K562 (cell line): ENCODE measurements around the gene RAB1B. TPM values are rescaled to one million over a fixed set of nuclear protein-coding genes. Genes with fewer than 3 reads are reported as not detected.
A peak's percentile ranks its signal among the peaks of the same experiment; 100 is the strongest.

Source experiments
- ATAC-seq: fragments of 200-7000 bp; cut with Tn5 transposase; 3 replicates; pipeline ENCODE4 v1.9.1; 2020; ENCODE audit warnings: moderate library complexity
- BruUV-seq: library from RNA; stranded (reverse); fragments of 400-500 nt; replicated peaks from 2 replicates; lab custom pipeline; 2021; lab: Mats Ljungman, UMichigan
- CTCF ChIA-PET: fragments of 300-600 bp; formaldehyde crosslinking; extraction: SDS; loops from one replicate; lab custom pipeline; 2021; ENCODE audit warnings: low intra/inter-chr PET ratio; lab: Yijun Ruan, JAX
- POLR2A ChIA-PET: fragments of 300-600, 350-650 bp; sonication (Branson Sonifier 250); formaldehyde crosslinking; extraction: SDS; loops from one replicate; lab custom pipeline; 2021; ENCODE audit warnings: antibody characterized with exemption, inconsistent platforms; lab: Yijun Ruan, JAX
- DNase-seq, 4 experiments: peaks; one replicate each; pipeline versions ENCODE4 v3.0.0 to v3.0.0-alpha.2; 2011 to 2018; ENCODE audit warnings: low spot score in 3 of 4, mixed read lengths in 3 of 4; ENCODE audit errors: extremely low read depth in 1 of 4
- FAIRE-seq: peaks from 2 replicates; lab custom pipeline; 2011; peaks lifted over from hg19 to GRCh38; lab: Jason Lieb, UNC
- H2AFZ ChIP-seq: 2 replicates; pipeline ENCODE4 v1.6.0; 2011; ENCODE audit warnings: low read depth, low read length, control low read depth, inconsistent platforms
- H3K27ac ChIP-seq: fragments of 200-600 bp; 3 replicates; pipeline ENCODE4 v1.8.0; 2011; ENCODE audit warnings: low read depth, mild to moderate bottlenecking, control low read depth, inconsistent platforms, low read length, moderate library complexity, mixed read lengths; ENCODE audit errors: extremely low read depth
- H3K27me3 ChIP-seq, 2 experiments: fragments of 300-600 bp in 1 of 2; 2 replicates in 1 of 2; 3 replicates in 1 of 2; pipeline versions ENCODE4 v1.6.0 to v1.8.0; 2011; ENCODE audit warnings: inconsistent platforms in 2 of 2, low read length in 2 of 2, mild to moderate bottlenecking in 1 of 2, mixed read lengths in 1 of 2, moderate library complexity in 1 of 2; ENCODE audit not compliant: control insufficient read depth in 2 of 2, insufficient read depth in 2 of 2
- H3K36me3 ChIP-seq: fragments of 300-600 bp; 3 replicates; pipeline ENCODE4 v1.8.0; 2011; ENCODE audit warnings: mild to moderate bottlenecking, low read length, inconsistent platforms; ENCODE audit not compliant: control insufficient read depth, insufficient read depth
- H3K4me1 ChIP-seq, 2 experiments: fragments of 200-600 bp in 1 of 2; replicated peaks in 1 of 2; 2 replicates in 1 of 2; 3 replicates in 1 of 2; pipeline versions ENCODE4 v1.5.1 to v1.8.0; 2011; ENCODE audit warnings: inconsistent platforms in 2 of 2, low read length in 2 of 2, mild to moderate bottlenecking in 1 of 2, mixed read lengths in 1 of 2, moderate library complexity in 1 of 2; ENCODE audit not compliant: control insufficient read depth in 2 of 2, insufficient read depth in 2 of 2
- H3K4me2 ChIP-seq: 2 replicates; pipeline ENCODE4 v1.6.1; 2011; ENCODE audit warnings: low read length, control low read depth, inconsistent platforms, mixed read lengths; ENCODE audit not compliant: insufficient read depth
- H3K4me3 ChIP-seq: fragments of 200-600 bp; sonication (generic), shearing (Covaris generic); 2 replicates; pipeline ENCODE4 v1.5.1; 2016; ENCODE audit warnings: control low read depth, inconsistent platforms
- H3K79me2 ChIP-seq: fragments of 200-600 bp; 3 replicates; pipeline ENCODE4 v1.8.0; 2011; ENCODE audit warnings: low read length, inconsistent platforms; ENCODE audit not compliant: control insufficient read depth, insufficient read depth
- H3K9ac ChIP-seq, 2 experiments: 2 replicates each; pipeline versions ENCODE4 v1.6.0 to v1.6.1; 2011; ENCODE audit warnings: low read depth in 2 of 2, low read length in 2 of 2, control low read depth in 1 of 2, inconsistent platforms in 1 of 2, mild to moderate bottlenecking in 1 of 2, mixed read lengths in 1 of 2; ENCODE audit not compliant: insufficient read depth in 1 of 2
- H3K9me1 ChIP-seq: one replicate; pipeline ENCODE4 v1.6.0; 2011; ENCODE audit warnings: inconsistent platforms, mild to moderate bottlenecking, low read length, moderate library complexity; ENCODE audit not compliant: control insufficient read depth, insufficient read depth
- H3K9me3 ChIP-seq: replicated peaks from 2 replicates; pipeline ENCODE4 v1.5.1; 2011; ENCODE audit warnings: low read depth, low read length, inconsistent platforms; ENCODE audit not compliant: control insufficient read depth, insufficient read depth
- H4K20me1 ChIP-seq: replicated peaks from 2 replicates; pipeline ENCODE4 v1.6.1; 2011; ENCODE audit warnings: low read length, inconsistent platforms, mixed read lengths; ENCODE audit not compliant: control insufficient read depth, insufficient read depth
- CHCHD3 ChIP-seq: fragments of 250-450 bp; sonication (Bioruptor Pico); IDR thresholded peaks from 2 replicates; pipeline ENCODE4 v2.1.2; 2022; ENCODE audit warnings: mild to moderate bottlenecking
- GABPA ChIP-seq: fragments of 200-800 bp; sonication (Bioruptor generic); conservative IDR thresholded peaks from 2 replicates; pipeline ENCODE4 v1.6.1; 2016; ENCODE audit warnings: low read depth, missing genetic modification characterization, missing compliant biosample characterization
- HNRNPH1 ChIP-seq: fragments of 200-400 bp; formaldehyde crosslinking; optimal IDR thresholded peaks from 2 replicates; pipeline ENCODE3; 2017; ENCODE audit warnings: low read depth, mild to moderate bottlenecking, low read length, moderate library complexity
- HNRNPL ChIP-seq: fragments of 200-400 bp; formaldehyde crosslinking; IDR thresholded peaks from 2 replicates; pipeline ENCODE4 v1.6.1; 2017; ENCODE audit warnings: low read depth, mild to moderate bottlenecking, low read length
- TAF15 ChIP-seq: fragments of 200-400 bp; formaldehyde crosslinking; IDR thresholded peaks from 2 replicates; pipeline ENCODE4 v1.6.1; 2017; ENCODE audit warnings: mild to moderate bottlenecking, low read depth, low read length, moderate library complexity
- TFAP4 ChIP-seq: sonication (generic); formaldehyde crosslinking; IDR thresholded peaks from 2 replicates; pipeline ENCODE4 v1.8.0; 2022; ENCODE audit warnings: missing genetic modification reagents, mild to moderate bottlenecking, moderate library complexity, borderline replicate concordance
- ZNF24 ChIP-seq: fragments of 450-650 bp; IDR thresholded peaks from 2 replicates; pipeline ENCODE4 v1.6.1; 2016
- ZNF263 ChIP-seq: sonication (generic); formaldehyde crosslinking; IDR thresholded peaks from 2 replicates; pipeline ENCODE4 v1.8.0; 2022; ENCODE audit warnings: mild to moderate bottlenecking, missing genetic modification reagents, borderline replicate concordance
- ZNF511 ChIP-seq: sonication (generic); formaldehyde crosslinking; IDR thresholded peaks from 2 replicates; pipeline ENCODE4 v1.8.0; 2022; ENCODE audit warnings: mild to moderate bottlenecking, missing genetic modification reagents
- ZNF644 ChIP-seq: fragments of 200-800 bp; sonication (Bioruptor generic); IDR thresholded peaks from 2 replicates; pipeline ENCODE4 v1.6.1; 2016; ENCODE audit warnings: low read depth, missing genetic modification characterization, missing compliant biosample characterization
- ZNF75A ChIP-seq: fragments of 450-650 bp; formaldehyde crosslinking; IDR thresholded peaks from 2 replicates; pipeline ENCODE4 v1.4.0; 2020; ENCODE audit warnings: mild to moderate bottlenecking
- WGBS: fragments of 100-300 bp; shearing (Covaris generic); methylation state at CpG from one replicate; pipeline ENCODE4 v1.1.6; 2016; ENCODE audit warnings: low coverage, mixed read lengths; ENCODE audit not compliant: insufficient coverage; ENCODE audit errors: missing lambda C conversion rate; 5-methylcytosine and 5-hydroxymethylcytosine counted together
- in situ Hi-C: fragments of 300-500 bp; cut with MboI; formaldehyde crosslinking; loops from 4 replicates; pipeline ENCODE4 v1.15.0; 2018; ENCODE audit warnings: inconsistent platforms, mixed read lengths
- intact Hi-C: fragments of 100-400 bp; cut with micrococcal nuclease; formaldehyde crosslinking; loops from 2 replicates; pipeline ENCODE4 v1.14.2; 2022
- polyA plus RNA-seq, 8 experiments: library from polyadenylated mRNA; depleted of rRNA in 4 of 8; stranded (reverse) in 5 of 8; unstranded in 3 of 8; fragments of >200 nt; fragmentation: Nextera tagmentation in 2 of 8; fragmentation: Illumina TruSeq in 1 of 8; extraction: Ambion mirVana in 2 of 8; extraction: Trizol in 1 of 8; gene quantifications; 2 replicates each; pipeline versions ENCODE4 v1.2.1 to v1.2.3, GENCODE V29; 2011 to 2014; ENCODE audit warnings: inconsistent platforms in 1 of 8, missing spikeins in 1 of 8
- total RNA-seq, 7 experiments: library from RNA; depleted of rRNA in 6 of 7; stranded (reverse); fragments of >200 nt in 6 of 7; fragmentation: Illumina TruSeq in 2 of 7; extraction: Trizol in 2 of 7; gene quantifications; 2 replicates each; pipeline versions ENCODE4 v1.2.1 to v1.2.3, GENCODE V29; 2011 to 2021; ENCODE audit warnings: low replicate concordance in 1 of 7
- TF ChIP-seq, protein P1 (sequence below): fragments of 450-650 bp; IDR thresholded peaks from 2 replicates; pipeline ENCODE4 v1.6.1; 2017; ENCODE audit warnings: mild to moderate bottlenecking, moderate library complexity
- TF ChIP-seq, protein P2 (sequence below), 2 experiments: fragments of 200-800 bp in 1 of 2; sonication (Bioruptor generic) in 1 of 2; sonication (generic) in 1 of 2; formaldehyde crosslinking in 1 of 2; IDR thresholded peaks in 1 of 2; conservative IDR thresholded peaks in 1 of 2; 2 replicates each; pipeline versions ENCODE4 v1.5.0 to v1.6.1; 2016 to 2020; ENCODE audit warnings: missing compliant biosample characterization in 1 of 2, missing genetic modification characterization in 1 of 2, missing genetic modification reagents in 1 of 2

The RAB1B gene
- total and polyA plus RNA-seq, 9 of the 15 experiments (the other 6 are each of a cell fraction or from before 2014, with no cell fraction given): 5.6 to 146 (median 98.6) TPM

- TF ChIP-seq TFAP4: peak; percentile 48; the same call in 1 of the 2 replicates
Measured at GRCh38 chr11:66264914-66265313, 3.5 kb upstream of the RAB1B start (continued).

DNA sequence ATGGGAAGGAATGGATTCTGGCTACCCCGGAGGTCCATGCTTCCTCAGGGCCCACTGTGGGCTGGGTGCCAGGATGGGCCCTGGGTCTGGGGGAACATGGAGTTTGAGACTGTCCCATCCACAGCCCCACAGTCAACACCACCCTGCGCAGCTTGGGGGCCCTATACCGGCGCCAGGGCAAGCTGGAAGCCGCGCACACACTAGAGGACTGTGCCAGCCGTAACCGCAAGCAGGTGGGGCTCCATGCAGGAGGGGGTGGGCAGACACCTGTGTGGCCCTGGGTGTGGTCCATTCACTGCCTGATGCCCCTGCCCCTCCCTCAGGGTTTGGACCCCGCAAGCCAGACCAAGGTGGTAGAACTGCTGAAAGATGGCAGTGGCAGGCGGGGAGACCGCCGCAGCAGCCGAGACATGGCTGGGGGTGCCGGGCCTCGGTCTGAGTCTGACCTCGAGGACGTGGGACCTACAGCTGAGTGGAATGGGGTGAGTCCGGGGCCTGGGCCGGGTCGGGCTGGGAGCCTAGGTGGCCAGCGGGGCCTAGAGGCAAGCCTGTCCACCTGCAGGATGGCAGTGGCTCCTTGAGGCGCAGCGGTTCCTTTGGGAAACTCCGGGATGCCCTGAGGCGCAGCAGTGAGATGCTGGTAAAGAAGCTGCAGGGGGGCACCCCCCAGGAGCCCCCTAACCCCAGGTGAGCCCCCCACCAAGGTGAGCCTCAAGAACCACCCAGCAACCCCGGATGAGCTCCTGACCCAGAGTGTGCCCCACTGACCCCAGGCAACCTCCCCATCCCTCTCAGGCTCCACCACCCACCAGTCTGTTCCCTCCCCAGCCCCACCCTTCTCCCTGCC lies 2.7 kb upstream of the RAB1B start:
- BruUV-seq: no TSS peak
- H3K9ac ChIP-seq: peak overlapping the region in 1 of 2 experiments; percentile 26; a peak in 2 of 4 replicates

More for the DNA sequence above, 2.7 kb upstream of the RAB1B start:
- intact Hi-C loops (no loop called here), in situ Hi-C loops (no loop called here)
- Histone ChIP-seq H3K27ac (no peak overlapping the region), H3K27me3 (no peaks in the 10 kb centered on the region), H4K20me1 (peaks cover 10% of the 10 kb centered on the region; the same call in 1 of the 2 replicates), H3K36me3 (peaks cover 68% of the 10 kb centered on the region; the same call in 2 of the 3 replicates), H3K79me2 (peaks cover 23% of the 10 kb centered on the region), H2AFZ (no peak overlapping the region), H3K4me1 (peaks cover 5 to 47% of the 10 kb centered on the region in 2 experiments; a peak in 4 of 5 replicates), H3K9me1 (no peaks in the 10 kb centered on the region), H3K4me3 (no peak overlapping the region), H3K9me3 (no peaks in the 10 kb centered on the region), H3K4me2 (no peak overlapping the region)
- FAIRE-seq (no peak), ATAC-seq (no peak), DNase-seq (no peak)
- TF ChIP-seq HNRNPH1 (no peak), ZNF263 (CRISPR knock-in tag) (no peak), CHCHD3 (CRISPR knock-in tag) (no peak), ZNF24 (no peak), TAF15 (no peak), HNRNPL (no peak), ZNF511 (CRISPR knock-in tag) (no peak), ZNF644 (tag) (no peak), ZNF75A (no peak), GABPA (no peak)
- TF ChIP-seq, protein P1, sequence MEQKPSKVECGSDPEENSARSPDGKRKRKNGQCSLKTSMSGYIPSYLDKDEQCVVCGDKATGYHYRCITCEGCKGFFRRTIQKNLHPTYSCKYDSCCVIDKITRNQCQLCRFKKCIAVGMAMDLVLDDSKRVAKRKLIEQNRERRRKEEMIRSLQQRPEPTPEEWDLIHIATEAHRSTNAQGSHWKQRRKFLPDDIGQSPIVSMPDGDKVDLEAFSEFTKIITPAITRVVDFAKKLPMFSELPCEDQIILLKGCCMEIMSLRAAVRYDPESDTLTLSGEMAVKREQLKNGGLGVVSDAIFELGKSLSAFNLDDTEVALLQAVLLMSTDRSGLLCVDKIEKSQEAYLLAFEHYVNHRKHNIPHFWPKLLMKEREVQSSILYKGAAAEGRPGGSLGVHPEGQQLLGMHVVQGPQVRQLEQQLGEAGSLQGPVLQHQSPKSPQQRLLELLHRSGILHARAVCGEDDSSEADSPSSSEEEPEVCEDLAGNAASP: no peak
- TF ChIP-seq, protein P2, sequence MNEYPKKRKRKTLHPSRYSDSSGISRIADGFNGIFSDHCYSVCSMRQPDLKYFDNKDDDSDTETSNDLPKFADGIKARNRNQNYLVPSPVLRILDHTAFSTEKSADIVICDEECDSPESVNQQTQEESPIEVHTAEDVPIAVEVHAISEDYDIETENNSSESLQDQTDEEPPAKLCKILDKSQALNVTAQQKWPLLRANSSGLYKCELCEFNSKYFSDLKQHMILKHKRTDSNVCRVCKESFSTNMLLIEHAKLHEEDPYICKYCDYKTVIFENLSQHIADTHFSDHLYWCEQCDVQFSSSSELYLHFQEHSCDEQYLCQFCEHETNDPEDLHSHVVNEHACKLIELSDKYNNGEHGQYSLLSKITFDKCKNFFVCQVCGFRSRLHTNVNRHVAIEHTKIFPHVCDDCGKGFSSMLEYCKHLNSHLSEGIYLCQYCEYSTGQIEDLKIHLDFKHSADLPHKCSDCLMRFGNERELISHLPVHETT (CRISPR knock-in tag; conservative IDR thresholded peaks at IDR 0.05 in 1 of 2, IDR thresholded peaks at IDR 0.05 in 1 of 2): no peak
- WGBS: 92% methylated on average over 12 of the region's 26 CpGs
- CTCF ChIA-PET: no interaction called here
- POLR2A ChIA-PET: interaction anchor here (0.6 kb wide), 1 partner anchor 11 kb away, joined by 3 read pairs; no protein-coding TSS in a partner anchor
